Measurements from ENCODE around the gene CCDC97. TPM values are rescaled to one million over a fixed set of nuclear protein-coding genes. Genes with fewer than 3 reads are reported as not detected.

CCDC97 gene
- total RNA-seq, 1 experiment from 2014 or later: 23.0 TPM

DNA sequence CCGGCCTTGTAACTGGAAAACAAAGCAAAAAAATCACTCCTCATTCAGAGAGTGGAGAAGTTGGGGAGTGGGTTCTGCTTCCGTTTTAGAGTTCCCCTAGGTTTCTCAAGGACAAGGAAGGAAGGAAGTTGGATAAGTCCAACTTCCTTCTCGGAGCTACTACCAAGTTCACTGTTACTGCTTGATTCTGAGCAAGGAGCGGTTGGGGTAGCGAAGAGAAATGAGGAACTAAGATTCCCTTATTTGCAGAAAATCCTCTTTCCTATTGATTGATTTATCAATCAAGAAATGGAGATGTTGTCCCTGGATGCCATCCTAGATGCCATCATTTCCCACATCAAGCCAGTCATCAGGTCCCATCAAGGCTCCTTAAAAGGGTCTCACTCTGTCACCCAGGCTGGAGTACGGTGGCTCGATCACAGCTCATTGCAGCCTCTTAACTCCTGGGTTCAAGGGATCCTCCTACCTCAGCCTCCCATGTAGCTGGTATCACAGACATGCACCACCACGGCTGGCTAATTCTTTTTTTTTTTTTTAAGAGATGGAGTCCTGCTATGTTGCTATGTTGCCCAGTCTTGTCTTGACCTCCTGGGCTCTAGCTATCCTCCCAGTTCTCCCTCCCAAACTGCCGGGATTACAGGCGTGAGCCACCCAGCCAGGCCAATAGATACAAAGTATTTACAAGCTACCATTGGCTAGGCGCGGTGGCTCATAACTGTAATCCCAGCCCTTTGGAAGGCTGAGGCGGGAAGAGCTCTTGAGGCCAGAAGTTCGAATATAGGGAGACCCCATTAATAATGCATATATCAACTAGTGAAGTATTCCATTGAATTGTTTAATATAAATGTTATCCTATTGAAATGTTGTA is 54.8 kb downstream of the CCDC97 start:
- H3K36me3 ChIP-seq (ENCODE audit: control insufficient read depth in 1 of 2, insufficient read depth in 2 of 2, low read length in 2 of 2): no peaks in the 10 kb centered on the region
- no TSS peak for BruUV-seq (replicated peaks)
- H2AFZ ChIP-seq (ENCODE audit: low read depth, low read length, poor library complexity, severe bottlenecking): no peak overlapping the region
- no peaks in the 10 kb centered on the region for H3K9me2 ChIP-seq (ENCODE audit: insufficient read depth)
- RAD21 ChIA-PET (ENCODE audit: low non-redundant PET in 1 of 2, low total read pairs in 2 of 2, uncharacterized antibody in 2 of 2, unreplicated experiment in 2 of 2): interaction anchor here in 1 of 2 experiments (1.1 kb wide), 1 partner anchor 12 kb away, joined by 4 read pairs; no protein-coding TSS in a partner anchor
- no peaks in the 10 kb centered on the region for H3K9me3 ChIP-seq (ENCODE audit: control insufficient read depth in 1 of 2, insufficient read depth in 1 of 2, low read depth in 1 of 2, low read length in 2 of 2)
- ATAC-seq (0 out of 2 replicates have a peak, but pooled peaks have one; percentile 1), DNase-seq (ENCODE audit: low read depth, low spot score) (no peak)
- POLR2A ChIA-PET: interaction anchor here (0.9 to 2.1 kb wide), 7 partner anchors 9 to 519 kb away, joined by 3 to 13 read pairs (median 4); partner anchors contain the start of gene DMAC2
- H3K27me3 ChIP-seq (ENCODE audit: insufficient read depth, low read length): no peaks in the 10 kb centered on the region
- TF ChIP-seq ATF3 (IDR thresholded peaks at IDR 0.05): no peak
- 0 out of 2 replicates have a peak, but pooled peaks have one; percentile 9 for TF ChIP-seq ZFX (IDR thresholded peaks at IDR 0.05)
- H4K20me1 ChIP-seq (ENCODE audit: insufficient read depth): no peaks in the 10 kb centered on the region
- peak overlapping the region; percentile 77 for H3K9ac ChIP-seq (ENCODE audit: low read length)
- intact Hi-C loops (cut with micrococcal nuclease): no loop called here
- peak overlapping the region; percentile 89 for H3K4me2 ChIP-seq (ENCODE audit: low read length)
- peak overlapping the region; percentile 69 to 70 for H3K4me3 ChIP-seq (replicated peaks in 1 of 2; ENCODE audit: low read depth in 1 of 2, low read length in 2 of 2)
- H3K4me1 ChIP-seq (ENCODE audit: control insufficient read depth in 1 of 2, insufficient read depth in 2 of 2, low read length in 2 of 2): peaks cover 8 to 45% of the 10 kb centered on the region in 2 experiments; a peak in 3 of 4 replicates
- H3K79me2 ChIP-seq (ENCODE audit: insufficient read depth, low read length): peaks cover 12% of the 10 kb centered on the region; the same call in 1 of the 2 replicates
- CTCF ChIA-PET: interaction anchor here (1.0 to 3.3 kb wide), 9 partner anchors 8 to 206 kb away, joined by 3 to 54 read pairs (median 6); partner anchors contain the start of genes DMAC2 and TGFB1
- peak overlapping the region; percentile 89 for H3K27ac ChIP-seq (ENCODE audit: low read depth, low read length)

GRCh38 chr19:41366089-41366488 is 56.1 kb downstream of the CCDC97 start:
- ChIA-PET RAD21 (ENCODE audit: low non-redundant PET in 1 of 2, low total read pairs in 2 of 2, uncharacterized antibody in 2 of 2, unreplicated experiment in 2 of 2) (interaction anchor here in 1 of 2 experiments (0.7 kb wide), 1 partner anchor 174 kb away, joined by 6 read pairs; no protein-coding TSS in a partner anchor), POLR2A (interaction anchor here (0.8 to 1.7 kb wide), 3 partner anchors 13 to 1146 kb away, joined by 3 to 4 read pairs (median 3); partner anchors contain the start of gene TGFB1), CTCF (interaction anchor here (0.6 to 3.3 kb wide), 7 partner anchors 10 to 301 kb away, joined by 3 to 54 read pairs (median 3); partner anchors contain the start of genes DMAC2 and TGFB1)
- ATAC-seq: no peak
- Histone ChIP-seq H3K9me3 (ENCODE audit: control insufficient read depth in 1 of 2, insufficient read depth in 1 of 2, low read depth in 1 of 2, low read length in 2 of 2) (no peaks in the 10 kb centered on the region), H3K27me3 (ENCODE audit: insufficient read depth, low read length) (no peaks in the 10 kb centered on the region), H3K27ac (ENCODE audit: low read depth, low read length) (no peak overlapping the region), H4K20me1 (ENCODE audit: insufficient read depth) (no peaks in the 10 kb centered on the region), H2AFZ (ENCODE audit: low read depth, low read length, poor library complexity, severe bottlenecking) (no peak overlapping the region), H3K4me3 (replicated peaks in 1 of 2; ENCODE audit: low read depth in 1 of 2, low read length in 2 of 2) (no peak overlapping the region), H3K9me2 (ENCODE audit: insufficient read depth) (no peaks in the 10 kb centered on the region), H3K36me3 (ENCODE audit: control insufficient read depth in 1 of 2, insufficient read depth in 2 of 2, low read length in 2 of 2) (no peaks in the 10 kb centered on the region), H3K4me1 (ENCODE audit: control insufficient read depth in 1 of 2, insufficient read depth in 2 of 2, low read length in 2 of 2) (peaks cover 8 to 45% of the 10 kb centered on the region in 2 experiments; a peak in 3 of 4 replicates), H3K9ac (ENCODE audit: low read length) (no peak overlapping the region), H3K79me2 (ENCODE audit: insufficient read depth, low read length) (peaks cover 12% of the 10 kb centered on the region; the same call in 1 of the 2 replicates), H3K4me2 (ENCODE audit: low read length) (no peak overlapping the region)
- intact Hi-C loops (cut with micrococcal nuclease): no loop called here
- TF ChIP-seq CBX3 (IDR thresholded peaks at IDR 0.05; ENCODE audit: low read depth) (no peak), CEBPB (IDR thresholded peaks at IDR 0.05; ENCODE audit: low read depth) (no peak), ZNF274 (IDR thresholded peaks at IDR 0.05; ENCODE audit: low read depth, low read length) (no peak), EZH2 (IDR thresholded peaks at IDR 0.05) (no peak), SP1 (IDR thresholded peaks at IDR 0.05; ENCODE audit: low read depth) (no peak), CTCF (IDR thresholded peaks at IDR 0.05 in 2 of 3, conservative IDR thresholded peaks at IDR 0.05 in 1 of 3; ENCODE audit: borderline replicate concordance in 1 of 3, insufficient read depth in 1 of 3, low read depth in 2 of 3, low read length in 2 of 3) (peak in 2 of 3 experiments; percentile 40 to 44; a peak in 4 of 6 replicates), JUND (IDR thresholded peaks at IDR 0.05) (no peak), YY1 (IDR thresholded peaks at IDR 0.05; ENCODE audit: extremely low read depth, insufficient replicate concordance, low read depth, low read length) (no peak)
- no peak for DNase-seq (ENCODE audit: low read depth, low spot score)
- BruUV-seq (replicated peaks): no TSS peak

All from HCT116 (cell line).